HepG2 (cell line): ENCODE results near the gene IFIT2. TPM values are rescaled to one million over a fixed set of nuclear protein-coding genes. Genes with fewer than 3 reads are reported as not detected.

Source experiments
- AGO1 ChIP-seq: fragments of 200-400 bp; formaldehyde crosslinking; IDR thresholded peaks from 2 replicates; pipeline ENCODE4 v1.6.1; 2017; ENCODE audit warnings: mild to moderate bottlenecking, low read depth, low read length, moderate library complexity; ENCODE audit not compliant: poor library complexity, severe bottlenecking
- ATRX ChIP-seq: sonication (generic); formaldehyde crosslinking; IDR thresholded peaks from 2 replicates; pipeline ENCODE4 v1.4.0; 2020; ENCODE audit warnings: missing genetic modification reagents, borderline replicate concordance
- GATAD2A ChIP-seq: IDR thresholded peaks from 2 replicates; pipeline ENCODE4 v1.6.1; 2016
- KLF16 ChIP-seq, 2 experiments: sonication (generic) in 1 of 2; formaldehyde crosslinking in 1 of 2; IDR thresholded peaks; 2 replicates each; pipeline versions ENCODE4 v1.6.1 to v1.8.0; 2016 to 2023; ENCODE audit warnings: missing genetic modification reagents in 2 of 2, missing compliant biosample characterization in 1 of 2
- YEATS4 ChIP-seq: sonication (generic); formaldehyde crosslinking; IDR thresholded peaks from 2 replicates; pipeline ENCODE4 v1.4.0; 2020; ENCODE audit warnings: missing genetic modification reagents, borderline replicate concordance
- ZFP36 ChIP-seq: fragments of 150-350 bp; IDR thresholded peaks from 2 replicates; pipeline ENCODE4 v1.6.1; 2018; ENCODE audit warnings: borderline replicate concordance, low read length, low read depth; ENCODE audit not compliant: partially characterized antibody
- ZNF143 ChIP-seq: sonication (generic); formaldehyde crosslinking; IDR thresholded peaks from 2 replicates; pipeline ENCODE4 v1.4.0; 2020; ENCODE audit warnings: missing genetic modification reagents
- ZNF362 ChIP-seq: sonication (generic); formaldehyde crosslinking; IDR thresholded peaks from 2 replicates; pipeline ENCODE4 v1.4.0; 2020; ENCODE audit warnings: missing genetic modification reagents, mild to moderate bottlenecking, borderline replicate concordance
- ZNF430 ChIP-seq: sonication (generic); formaldehyde crosslinking; IDR thresholded peaks from 2 replicates; pipeline ENCODE4 v1.9.0; 2021; ENCODE audit warnings: mild to moderate bottlenecking, missing genetic modification reagents
- ZNF460 ChIP-seq: sonication (generic); formaldehyde crosslinking; IDR thresholded peaks from 2 replicates; pipeline ENCODE4 v1.5.1; 2020; ENCODE audit warnings: missing genetic modification reagents, mild to moderate bottlenecking, borderline replicate concordance
- ZNF501 ChIP-seq: sonication (generic); formaldehyde crosslinking; IDR thresholded peaks from 2 replicates; pipeline ENCODE4 v1.5.1; 2020; ENCODE audit warnings: mild to moderate bottlenecking, moderate library complexity, missing genetic modification reagents
- ZNF713 ChIP-seq: sonication (generic); formaldehyde crosslinking; IDR thresholded peaks from 2 replicates; pipeline ENCODE4 v1.4.0; 2020; ENCODE audit warnings: mild to moderate bottlenecking, missing genetic modification reagents
- ZNF773 ChIP-seq: sonication (generic); formaldehyde crosslinking; IDR thresholded peaks from 2 replicates; pipeline ENCODE4 v1.4.0; 2020; ENCODE audit warnings: missing genetic modification reagents, borderline replicate concordance
- ZSCAN21 ChIP-seq: sonication (generic); formaldehyde crosslinking; IDR thresholded peaks from 2 replicates; pipeline ENCODE4 v1.8.0; 2022; ENCODE audit warnings: mild to moderate bottlenecking, missing genetic modification reagents, moderate library complexity, borderline replicate concordance
- ZSCAN25 ChIP-seq: sonication (generic); formaldehyde crosslinking; IDR thresholded peaks from 2 replicates; pipeline ENCODE4 v1.8.0; 2022; ENCODE audit warnings: mild to moderate bottlenecking, missing genetic modification reagents
- polyA plus RNA-seq, 8 experiments: library from polyadenylated mRNA; depleted of rRNA in 3 of 8; stranded (reverse) in 7 of 8; unstranded in 1 of 8; fragments of >200 nt; fragmentation: Illumina TruSeq in 4 of 8; extraction: Trizol in 4 of 8; gene quantifications; 2 replicates each; pipeline versions ENCODE4 v1.2.1 to v1.2.3, GENCODE V29; 2011 to 2016; ENCODE audit warnings: low read depth in 4 of 8, missing spikeins in 1 of 8, mixed read lengths in 1 of 8; ENCODE audit not compliant: insufficient read depth in 1 of 8
- total RNA-seq, 5 experiments: library from RNA; depleted of rRNA; stranded (reverse); fragments of >200 nt; fragmentation: Illumina TruSeq; extraction: Trizol; gene quantifications; 2 replicates each; pipeline ENCODE4 v1.2.3, GENCODE V29; 2016; ENCODE audit warnings: low read depth in 1 of 5
- TF ChIP-seq, protein P1 (sequence below), 2 experiments: fragments of 450-650 bp in 1 of 2; sonication (generic) in 1 of 2; formaldehyde crosslinking in 1 of 2; IDR thresholded peaks; 2 replicates each; pipeline versions ENCODE4 v1.6.1 to v1.8.0; 2016 to 2022; ENCODE audit warnings: antibody characterized with exemption in 1 of 2, mild to moderate bottlenecking in 1 of 2, missing genetic modification reagents in 1 of 2
- TF ChIP-seq, protein P2 (sequence below): sonication (generic); formaldehyde crosslinking; IDR thresholded peaks from 2 replicates; pipeline ENCODE4 v1.4.0; 2020; ENCODE audit warnings: missing genetic modification reagents

Gene IFIT2
- total and polyA plus RNA-seq, 2 of the 13 experiments (the other 11 are each of a cell fraction or from before 2014, with no cell fraction given): 0.04 to 0.15 TPM

DNA sequence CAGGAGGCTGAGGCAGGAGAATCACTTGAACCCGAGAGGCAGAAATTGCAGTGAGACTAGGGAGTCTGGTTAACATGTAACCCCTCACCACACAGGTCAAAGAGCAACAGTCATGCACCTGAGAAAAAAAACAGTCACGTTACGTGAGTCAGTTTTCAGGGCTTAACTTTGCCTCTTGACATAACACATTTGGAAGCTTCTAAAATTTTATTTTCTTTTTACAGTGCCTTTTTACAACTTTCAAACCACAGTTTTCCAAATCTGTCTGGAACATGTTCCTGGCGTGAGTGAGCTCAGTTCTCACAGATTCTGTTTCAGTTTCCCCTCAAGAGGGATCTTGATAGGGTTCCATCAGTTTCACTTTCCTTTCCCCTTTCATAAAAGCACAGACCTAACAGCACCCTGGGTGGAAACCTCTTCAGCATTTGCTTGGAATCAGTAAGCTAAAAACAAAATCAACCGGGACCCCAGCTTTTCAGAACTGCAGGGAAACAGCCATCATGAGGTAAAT, 30.3 kb downstream of the IFIT2 start (continued):
- TF ChIP-seq, protein P1, sequence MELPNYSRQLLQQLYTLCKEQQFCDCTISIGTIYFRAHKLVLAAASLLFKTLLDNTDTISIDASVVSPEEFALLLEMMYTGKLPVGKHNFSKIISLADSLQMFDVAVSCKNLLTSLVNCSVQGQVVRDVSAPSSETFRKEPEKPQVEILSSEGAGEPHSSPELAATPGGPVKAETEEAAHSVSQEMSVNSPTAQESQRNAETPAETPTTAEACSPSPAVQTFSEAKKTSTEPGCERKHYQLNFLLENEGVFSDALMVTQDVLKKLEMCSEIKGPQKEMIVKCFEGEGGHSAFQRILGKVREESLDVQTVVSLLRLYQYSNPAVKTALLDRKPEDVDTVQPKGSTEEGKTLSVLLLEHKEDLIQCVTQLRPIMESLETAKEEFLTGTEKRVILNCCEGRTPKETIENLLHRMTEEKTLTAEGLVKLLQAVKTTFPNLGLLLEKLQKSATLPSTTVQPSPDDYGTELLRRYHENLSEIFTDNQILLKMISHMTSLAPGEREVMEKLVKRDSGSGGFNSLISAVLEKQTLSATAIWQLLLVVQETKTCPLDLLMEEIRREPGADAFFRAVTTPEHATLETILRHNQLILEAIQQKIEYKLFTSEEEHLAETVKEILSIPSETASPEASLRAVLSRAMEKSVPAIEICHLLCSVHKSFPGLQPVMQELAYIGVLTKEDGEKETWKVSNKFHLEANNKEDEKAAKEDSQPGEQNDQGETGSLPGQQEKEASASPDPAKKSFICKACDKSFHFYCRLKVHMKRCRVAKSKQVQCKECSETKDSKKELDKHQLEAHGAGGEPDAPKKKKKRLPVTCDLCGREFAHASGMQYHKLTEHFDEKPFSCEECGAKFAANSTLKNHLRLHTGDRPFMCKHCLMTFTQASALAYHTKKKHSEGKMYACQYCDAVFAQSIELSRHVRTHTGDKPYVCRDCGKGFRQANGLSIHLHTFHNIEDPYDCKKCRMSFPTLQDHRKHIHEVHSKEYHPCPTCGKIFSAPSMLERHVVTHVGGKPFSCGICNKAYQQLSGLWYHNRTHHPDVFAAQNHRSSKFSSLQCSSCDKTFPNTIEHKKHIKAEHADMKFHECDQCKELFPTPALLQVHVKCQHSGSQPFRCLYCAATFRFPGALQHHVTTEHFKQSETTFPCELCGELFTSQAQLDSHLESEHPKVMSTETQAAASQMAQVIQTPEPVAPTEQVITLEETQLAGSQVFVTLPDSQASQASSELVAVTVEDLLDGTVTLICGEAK (IDR thresholded peaks at IDR 0.05): no peak
- TF ChIP-seq, protein P1 (CRISPR knock-in tag; IDR thresholded peaks at IDR 0.05): no peak
- TF ChIP-seq ZNF773 (CRISPR knock-in tag): no peak
- TF ChIP-seq YEATS4 (CRISPR knock-in tag): peak; percentile 57; the same call in 1 of the 2 replicates
- TF ChIP-seq KLF16 (CRISPR knock-in tag; IDR thresholded peaks at IDR 0.05): 0 out of 4 replicates have a peak, but pooled peaks of 1 of the 2 experiments have one; percentile 30
- TF ChIP-seq GATAD2A: peak; percentile 52; the same call in 1 of the 2 replicates
- TF ChIP-seq ZFP36: no peak
- TF ChIP-seq ZNF501 (CRISPR knock-in tag): no peak
- no peak for TF ChIP-seq AGO1
- TF ChIP-seq ATRX (CRISPR knock-in tag): no peak
- no peak for TF ChIP-seq ZNF430
- no peak for TF ChIP-seq ZNF143 (CRISPR knock-in tag)
- TF ChIP-seq ZNF713 (CRISPR knock-in tag): 0 out of 2 replicates have a peak, but pooled peaks have one; percentile 60
- TF ChIP-seq, protein P2, sequence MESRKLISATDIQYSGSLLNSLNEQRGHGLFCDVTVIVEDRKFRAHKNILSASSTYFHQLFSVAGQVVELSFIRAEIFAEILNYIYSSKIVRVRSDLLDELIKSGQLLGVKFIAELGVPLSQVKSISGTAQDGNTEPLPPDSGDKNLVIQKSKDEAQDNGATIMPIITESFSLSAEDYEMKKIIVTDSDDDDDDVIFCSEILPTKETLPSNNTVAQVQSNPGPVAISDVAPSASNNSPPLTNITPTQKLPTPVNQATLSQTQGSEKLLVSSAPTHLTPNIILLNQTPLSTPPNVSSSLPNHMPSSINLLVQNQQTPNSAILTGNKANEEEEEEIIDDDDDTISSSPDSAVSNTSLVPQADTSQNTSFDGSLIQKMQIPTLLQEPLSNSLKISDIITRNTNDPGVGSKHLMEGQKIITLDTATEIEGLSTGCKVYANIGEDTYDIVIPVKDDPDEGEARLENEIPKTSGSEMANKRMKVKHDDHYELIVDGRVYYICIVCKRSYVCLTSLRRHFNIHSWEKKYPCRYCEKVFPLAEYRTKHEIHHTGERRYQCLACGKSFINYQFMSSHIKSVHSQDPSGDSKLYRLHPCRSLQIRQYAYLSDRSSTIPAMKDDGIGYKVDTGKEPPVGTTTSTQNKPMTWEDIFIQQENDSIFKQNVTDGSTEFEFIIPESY (CRISPR knock-in tag): no peak
- TF ChIP-seq ZSCAN21: no peak
- TF ChIP-seq ZSCAN25 (CRISPR knock-in tag): no peak
- no peak for TF ChIP-seq ZNF460 (CRISPR knock-in tag)
- peak; percentile 94 for TF ChIP-seq ZNF362
